HS-5 (cell line): ENCODE results near the gene FOXO3.

ENCODE experiments used
- DNase-seq: peaks from one replicate; pipeline ENCODE4 v3.0.0-alpha.2; 2012; ENCODE audit warnings: low read depth

FOXO3 gene

DNA sequence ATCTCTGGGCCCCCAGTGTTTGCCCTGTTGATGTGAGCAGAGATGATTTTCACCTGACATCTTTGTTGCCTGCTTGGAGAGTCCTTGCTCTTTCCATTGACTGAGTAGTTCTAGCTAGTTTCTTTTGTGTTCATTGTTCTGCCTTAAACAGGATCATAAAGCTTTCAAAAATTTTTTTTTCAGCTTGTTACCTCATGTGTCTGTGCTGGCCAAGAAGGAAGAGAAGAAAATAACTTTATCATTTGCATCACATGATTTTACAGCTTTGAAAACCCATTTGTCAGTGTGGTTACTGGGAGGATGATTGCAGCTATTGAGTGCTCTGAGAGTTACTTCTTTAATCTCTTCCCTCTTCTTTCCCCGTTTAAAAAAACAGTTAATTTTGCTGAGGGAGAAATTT lies 16.0 kb downstream of the FOXO3 start:
- no peak for DNase-seq

DNA sequence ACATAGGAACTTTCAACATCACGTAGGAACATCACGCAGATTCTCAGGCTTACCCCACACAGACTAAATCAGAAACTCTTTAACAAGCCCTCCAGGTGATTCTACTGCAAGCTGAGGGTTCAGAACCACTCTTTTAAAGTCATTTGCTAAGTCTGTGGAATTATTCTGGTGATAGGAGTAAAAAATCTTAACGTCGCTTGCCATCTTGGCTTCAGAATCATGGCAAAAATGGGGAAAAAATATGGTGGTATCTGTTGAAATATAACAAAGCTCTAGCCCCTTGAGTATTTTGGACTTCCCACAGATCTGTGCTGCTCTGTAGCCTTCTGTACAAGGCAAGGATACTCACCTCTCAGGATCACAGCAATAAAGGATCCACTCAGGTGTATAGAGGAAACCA lies 17.4 kb downstream of the FOXO3 start:
- DNase-seq: no peak

DNA sequence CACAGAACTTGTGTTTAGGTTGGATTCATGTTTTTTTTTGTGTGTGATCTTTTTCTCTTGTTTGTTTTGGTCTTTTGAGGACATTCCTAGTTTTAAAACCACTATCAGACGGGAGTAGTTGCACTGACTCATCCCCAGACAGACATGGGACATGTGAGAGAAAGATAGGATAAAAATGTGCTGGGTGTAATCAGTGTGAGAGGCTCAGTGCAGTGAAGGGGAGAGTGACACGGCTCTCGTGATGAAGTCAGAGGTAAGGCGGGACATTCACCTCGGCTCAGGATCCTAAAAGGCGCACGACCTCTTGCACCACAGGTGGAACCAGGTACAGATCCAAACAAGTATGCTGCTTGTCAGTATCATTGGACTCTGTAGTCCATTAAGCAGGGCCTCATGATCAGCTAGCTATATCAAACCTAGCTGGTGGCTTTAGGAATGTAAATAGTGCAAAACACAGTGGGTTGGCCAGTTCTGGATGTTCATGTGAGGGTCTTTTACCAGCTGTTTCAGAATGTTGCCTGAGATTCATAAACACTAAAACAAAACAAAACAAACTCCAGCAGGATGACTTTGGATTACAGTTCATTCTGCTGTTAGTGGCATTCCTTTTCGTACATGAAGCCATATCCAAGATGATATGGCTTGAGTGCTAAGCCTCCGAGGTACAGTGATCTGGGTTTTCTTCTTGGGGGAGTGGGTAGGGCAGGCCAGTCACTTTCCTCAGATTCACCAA lies 18.0 kb downstream of the FOXO3 start:
- no peak for DNase-seq

DNA sequence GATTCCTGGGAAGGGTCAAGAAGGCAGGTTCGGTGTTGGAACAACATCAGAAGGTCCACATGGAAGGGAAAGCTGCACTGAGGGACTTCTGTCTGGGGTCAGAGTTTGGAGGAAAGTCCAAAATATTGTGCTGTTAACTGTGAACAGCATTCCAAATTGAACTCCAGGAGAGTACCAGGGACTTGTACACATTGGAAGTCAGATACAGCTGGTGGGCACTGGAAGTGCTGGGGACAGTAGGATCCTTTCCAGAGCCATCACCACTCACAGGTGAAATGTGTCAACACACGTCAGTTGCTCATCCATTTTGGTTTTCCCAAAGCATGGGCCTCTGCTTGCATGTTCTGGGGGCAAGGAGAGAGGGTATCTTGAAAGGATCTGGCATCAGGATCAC lies 18.6 kb downstream of the FOXO3 start:
- DNase-seq: no peak

DNA sequence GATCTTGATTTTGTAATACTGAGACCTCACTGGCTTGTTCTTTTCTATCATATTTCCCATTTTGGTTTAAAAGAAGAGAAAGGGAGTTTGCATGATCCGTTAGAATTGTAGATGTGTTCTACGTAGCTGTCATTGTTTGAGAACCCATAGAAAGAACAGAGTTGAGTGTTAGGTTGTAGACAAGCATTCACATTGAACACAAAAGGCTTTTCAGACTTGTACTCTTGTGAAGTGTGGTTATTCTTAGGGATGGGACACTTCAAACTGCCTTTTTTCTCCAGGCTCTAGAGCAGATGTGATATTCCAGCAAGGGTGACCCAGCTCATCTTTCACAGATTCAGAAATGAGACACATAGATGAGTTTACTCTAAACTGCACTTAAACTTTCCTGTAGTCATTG lies 19.9 kb downstream of the FOXO3 start:
- DNase-seq: no peak

DNA sequence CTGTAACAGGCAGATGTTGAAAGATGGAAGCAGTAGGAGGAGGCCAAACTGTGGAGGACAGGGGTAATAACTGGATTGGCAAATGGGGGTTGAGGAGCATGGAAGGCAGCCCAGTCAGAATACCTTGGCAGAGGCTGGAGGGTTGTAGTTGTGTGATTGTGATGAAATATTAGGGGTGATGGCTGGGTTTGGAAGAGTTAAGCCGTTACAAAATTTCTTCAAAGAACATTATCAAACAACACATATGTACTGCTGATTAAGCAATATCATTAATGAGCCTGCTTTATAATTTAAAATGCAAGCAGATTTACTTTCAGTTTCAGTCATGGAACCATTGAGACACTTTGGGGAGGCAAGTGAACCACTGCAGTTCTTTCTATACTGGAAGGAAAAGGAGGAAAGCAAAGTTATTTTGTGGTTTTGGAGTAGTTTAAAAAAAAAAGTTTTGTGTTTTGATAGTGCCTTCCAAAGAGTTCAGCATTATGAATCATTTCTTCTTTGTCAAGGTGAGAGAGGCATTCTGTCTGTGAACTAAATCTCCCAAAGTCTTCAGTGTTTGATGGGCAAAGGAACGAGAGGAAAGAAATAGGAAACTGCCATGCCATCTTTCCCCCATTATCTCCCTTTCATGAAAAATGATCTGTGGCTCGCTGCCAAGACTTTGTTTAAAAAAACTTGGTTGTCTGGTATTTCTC lies 20.7 kb downstream of the FOXO3 start:
- DNase-seq: no peak

DNA sequence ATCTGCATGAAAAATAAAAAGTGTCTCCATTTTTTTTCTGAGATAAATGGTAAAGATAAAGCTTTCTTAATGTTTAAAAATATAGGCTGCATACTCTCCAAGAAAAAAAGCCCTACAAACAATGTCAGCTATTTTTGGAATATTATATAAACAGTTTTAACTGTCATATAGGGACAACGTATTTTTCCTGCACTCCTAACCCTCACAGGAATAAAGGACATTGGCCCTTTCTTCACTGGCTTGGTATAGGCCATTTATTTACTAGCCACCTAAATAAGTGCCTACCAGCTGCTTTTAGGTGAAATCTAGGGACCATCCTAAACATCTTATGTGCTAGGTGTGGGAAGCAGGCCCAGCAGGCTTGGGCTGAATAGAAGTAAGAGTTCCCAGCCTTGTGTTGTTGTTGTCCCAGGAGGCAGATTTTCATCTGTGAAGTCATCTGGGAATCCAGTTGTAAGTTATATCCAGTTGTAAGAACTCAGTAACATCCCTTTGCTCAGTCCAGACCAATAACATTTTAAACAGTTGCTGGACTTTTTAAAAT lies 21.3 kb downstream of the FOXO3 start:
- no peak for DNase-seq

DNA sequence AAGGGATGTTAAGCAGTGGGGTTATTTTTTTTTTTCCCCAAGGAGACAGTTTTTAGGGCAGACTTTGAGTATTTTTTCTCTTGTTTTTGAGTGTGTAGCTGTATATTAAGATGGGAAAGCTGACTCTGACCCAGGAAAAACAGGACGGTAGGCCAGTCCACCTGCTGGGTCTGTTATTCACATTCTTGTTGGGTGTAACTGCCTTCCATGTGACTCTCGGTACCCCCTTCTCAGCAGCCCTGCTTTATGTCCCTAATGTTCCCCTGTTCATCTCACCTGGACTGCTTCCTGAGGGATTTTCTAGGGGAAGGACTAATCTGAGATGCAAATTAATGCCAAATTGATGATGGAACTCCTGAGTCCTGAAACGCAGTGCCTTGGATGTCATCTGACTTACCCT lies 21.9 kb downstream of the FOXO3 start:
- DNase-seq: no peak

DNA sequence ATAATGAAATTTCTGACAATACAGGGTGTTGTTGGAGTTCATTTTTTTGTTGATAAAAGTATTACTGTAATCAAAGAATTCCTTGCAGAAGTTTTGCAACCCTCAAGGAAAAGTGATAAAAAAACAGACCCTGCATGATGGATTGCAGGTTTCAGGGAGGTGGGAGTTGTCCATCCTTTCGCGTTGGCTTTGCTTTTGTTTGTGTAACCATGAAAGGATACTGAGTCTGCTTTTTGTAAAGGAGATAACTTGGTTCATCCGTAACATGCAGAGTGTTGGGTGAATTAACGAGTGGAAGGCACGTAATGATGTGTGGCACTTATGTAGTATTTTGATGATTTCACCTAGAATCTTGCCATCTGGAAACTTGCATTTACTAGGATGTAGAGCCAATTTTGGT lies 23.6 kb downstream of the FOXO3 start:
- no peak for DNase-seq

DNA sequence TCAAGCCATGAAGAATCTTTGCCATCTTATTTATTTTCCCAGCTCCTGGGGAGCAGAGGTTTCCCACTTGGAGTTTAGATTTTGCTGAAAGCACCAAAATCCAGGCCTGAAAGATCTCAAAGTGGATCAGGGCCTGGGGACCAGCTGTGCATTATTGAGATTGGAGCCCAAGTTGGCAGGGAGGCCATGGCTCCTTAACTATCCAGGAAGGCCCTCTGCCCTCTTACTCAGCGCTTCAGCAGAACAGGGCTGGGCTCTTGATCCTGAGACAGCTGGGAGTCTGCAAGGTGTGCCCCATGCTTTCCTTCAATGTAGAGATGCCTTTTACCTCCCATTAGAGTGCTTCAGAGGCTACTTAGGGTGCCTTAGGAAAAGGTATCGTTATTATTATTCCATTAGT lies 24.6 kb downstream of the FOXO3 start:
- no peak for DNase-seq

DNA sequence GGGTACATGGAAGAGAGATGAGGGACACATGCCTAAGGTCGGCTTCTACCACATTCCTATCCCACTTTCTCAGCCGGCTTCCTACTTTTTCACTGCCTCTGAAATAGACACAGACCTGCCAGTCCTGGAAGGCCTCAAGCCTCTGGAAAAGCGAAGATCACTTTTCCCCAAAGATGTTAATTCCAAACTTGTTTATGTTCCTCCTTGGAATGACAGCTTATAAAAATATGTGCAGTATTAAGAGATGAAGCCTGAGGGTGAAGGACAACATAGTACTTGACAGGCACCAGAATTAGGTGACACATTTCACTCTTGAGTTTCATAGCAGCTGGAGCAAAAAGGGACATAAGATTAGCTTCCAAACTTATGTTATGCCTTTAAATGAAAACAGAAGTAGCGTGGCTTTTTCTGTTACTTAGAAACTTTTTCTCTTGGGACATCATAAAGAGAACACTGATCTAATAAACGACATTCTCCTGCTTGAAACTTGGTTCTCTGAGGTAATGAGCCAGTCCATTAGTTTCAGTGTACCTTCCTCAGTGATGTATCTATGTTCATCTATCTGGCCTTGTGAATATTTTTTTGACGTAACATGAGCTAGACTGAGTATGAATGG lies 25.3 kb downstream of the FOXO3 start:
- no peak for DNase-seq

DNA sequence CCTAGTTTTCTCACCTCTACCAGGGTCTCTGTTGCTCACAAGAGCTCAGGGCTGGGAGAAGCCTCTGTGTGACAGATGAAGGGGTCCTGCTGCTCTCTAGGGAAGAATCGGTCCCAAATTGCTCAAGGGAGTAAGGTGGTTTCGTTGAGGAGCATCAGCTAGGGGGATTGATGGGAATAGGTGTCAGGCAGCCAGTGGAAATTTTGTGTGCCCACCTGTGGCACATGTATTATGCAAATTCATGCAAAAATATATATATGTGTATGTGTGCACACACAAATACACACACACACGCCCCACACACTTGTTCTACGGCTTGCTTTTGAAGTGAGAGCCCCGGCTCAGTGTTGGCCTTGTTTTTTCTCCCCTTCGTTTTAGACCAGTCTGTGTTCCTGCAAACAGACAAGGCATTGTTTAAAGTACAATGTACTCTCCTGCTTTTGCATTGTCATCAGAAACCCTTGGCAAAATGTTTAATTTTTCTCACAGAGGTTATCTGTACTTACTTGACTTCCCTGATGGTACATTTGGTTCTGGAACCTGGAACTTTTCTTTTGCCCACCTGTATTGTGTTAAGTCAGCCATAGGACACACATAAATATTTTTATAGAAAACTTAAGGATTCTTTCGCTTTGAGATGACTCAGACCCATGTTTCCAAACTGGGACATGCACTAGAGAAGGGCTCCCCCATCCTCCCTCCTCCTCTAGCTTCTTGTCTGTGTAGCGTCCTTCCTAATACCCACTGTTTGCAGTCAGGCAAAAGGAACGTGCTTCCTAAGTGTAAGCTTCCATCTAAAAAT lies 26.7 kb downstream of the FOXO3 start:
- no peak for DNase-seq

DNA sequence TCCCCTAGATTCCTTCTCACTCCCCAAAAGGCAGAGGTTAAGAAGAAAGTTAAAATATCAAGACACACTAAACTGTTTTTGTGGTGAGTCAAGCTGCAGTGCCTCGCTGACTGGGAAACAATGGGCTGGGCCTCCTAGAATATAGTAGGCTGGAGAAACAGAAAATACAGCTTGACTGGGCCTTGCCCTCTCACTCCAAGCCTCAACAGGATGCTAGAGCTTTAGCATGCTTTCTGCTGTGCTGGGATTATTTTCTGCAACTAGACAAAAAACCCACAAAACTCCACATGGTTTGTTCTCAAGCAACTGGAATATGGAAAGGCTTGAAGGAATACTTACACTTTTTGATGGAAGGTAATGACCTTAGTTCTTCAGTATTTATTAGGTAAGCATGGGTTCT lies 27.9 kb downstream of the FOXO3 start:
- no peak for DNase-seq

DNA sequence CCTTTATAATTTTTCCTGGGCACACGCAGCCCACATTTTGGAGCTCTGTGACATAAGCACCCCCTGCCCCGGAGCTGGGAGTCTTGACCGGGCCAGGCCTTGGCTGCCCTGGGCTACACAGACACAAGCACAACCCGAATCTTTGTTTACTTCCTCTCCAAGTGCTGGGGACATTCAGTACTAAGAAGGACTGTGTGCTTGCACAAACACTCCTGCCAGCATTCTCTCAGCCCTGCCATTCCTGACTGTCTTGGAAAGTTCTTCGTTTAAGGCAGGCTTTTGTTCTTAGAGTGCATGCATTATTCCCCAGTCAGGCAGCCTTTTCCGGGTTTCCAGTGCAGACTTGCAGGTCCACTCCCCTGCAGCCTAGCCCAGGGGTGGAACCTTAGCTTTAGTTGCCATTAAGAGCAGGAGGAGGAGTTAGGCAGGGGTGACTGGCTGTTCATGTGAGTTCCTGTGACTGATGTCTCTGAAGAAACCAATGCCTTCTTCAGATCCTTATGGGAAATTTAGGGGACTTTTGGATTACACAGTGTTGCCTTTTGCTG lies 28.6 kb downstream of the FOXO3 start:
- DNase-seq: no peak

DNA sequence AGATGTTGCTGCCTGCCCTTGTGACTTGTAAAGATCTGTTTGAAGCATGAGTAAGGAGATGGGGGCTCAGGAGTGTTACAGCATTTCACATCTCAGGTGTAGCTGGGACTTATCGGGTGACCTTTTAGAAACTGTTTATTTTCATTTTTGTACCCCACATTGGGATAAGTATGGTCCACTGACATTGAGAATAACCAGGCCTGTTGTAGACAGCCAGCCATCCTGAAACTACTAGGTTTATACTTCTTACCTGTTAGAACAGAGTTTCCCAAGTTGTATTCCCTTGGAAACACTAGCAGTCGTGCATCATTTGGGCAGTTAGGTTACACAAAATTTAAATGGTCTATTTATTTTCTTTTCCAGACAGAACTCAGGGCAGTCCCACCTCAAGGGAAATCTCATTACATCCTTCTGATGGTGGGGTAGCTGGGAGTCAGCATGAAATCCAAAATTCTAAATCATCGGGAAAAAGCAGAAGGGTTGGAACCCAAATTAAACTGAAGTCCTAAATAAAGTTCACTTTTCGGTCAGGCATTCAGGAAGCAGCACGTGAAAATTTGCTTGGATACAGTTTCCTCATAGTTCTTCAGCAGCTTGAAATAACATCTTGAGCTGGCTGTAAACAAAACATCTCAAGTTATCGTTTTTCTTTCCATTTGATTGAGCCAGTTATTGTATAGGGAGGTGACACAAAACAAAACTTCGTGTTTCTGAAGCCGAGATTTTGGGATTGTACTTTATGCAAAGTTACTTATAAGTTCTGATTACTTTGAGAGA lies 30.5 kb downstream of the FOXO3 start:
- no peak for DNase-seq

DNA sequence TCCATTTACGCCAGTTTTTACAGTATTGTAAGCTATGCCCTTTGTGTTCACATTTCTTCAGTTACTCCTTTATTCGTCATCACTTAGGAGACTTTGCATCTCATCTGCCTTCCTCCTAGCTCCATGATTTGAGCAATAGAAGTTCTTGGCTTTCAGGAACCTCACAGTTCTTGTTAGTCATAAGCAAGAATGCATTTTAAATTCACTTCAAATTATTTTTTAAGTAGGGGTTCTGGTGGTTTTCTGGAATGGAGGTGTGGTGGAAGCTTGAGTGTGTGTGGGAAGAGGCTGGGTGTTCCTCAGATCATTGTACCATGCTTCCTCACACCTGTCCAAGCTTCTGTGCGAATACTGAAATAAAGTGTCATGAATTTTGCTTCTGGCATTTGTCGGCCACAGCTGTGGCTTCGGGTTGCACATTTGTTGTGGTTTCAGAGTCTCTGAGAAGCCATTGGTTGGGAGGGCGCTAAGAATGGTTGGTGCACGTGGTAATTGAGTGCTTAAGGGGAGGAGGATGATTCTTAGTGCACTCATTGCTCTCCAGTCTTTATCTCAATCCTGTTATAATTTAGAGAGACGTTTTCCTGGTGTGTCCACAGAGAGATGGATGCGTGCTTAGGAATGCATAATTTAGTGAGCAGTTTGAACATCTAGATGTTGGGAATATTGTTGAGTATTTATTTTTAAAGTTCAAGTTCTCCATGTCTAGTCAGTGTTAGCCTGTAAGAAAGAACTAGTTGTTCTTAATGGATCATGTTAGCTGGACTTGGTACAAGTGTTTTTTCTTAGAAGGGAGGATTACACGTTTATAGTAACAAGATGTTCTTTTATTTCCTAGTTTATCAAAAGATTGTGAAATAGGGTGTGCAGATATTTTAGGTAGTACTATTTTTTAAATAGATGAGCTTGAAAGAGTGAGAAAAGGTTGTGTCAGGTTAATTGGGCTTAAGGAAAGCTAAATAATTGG lies 31.9 kb downstream of the FOXO3 start:
- DNase-seq: no peak

DNA sequence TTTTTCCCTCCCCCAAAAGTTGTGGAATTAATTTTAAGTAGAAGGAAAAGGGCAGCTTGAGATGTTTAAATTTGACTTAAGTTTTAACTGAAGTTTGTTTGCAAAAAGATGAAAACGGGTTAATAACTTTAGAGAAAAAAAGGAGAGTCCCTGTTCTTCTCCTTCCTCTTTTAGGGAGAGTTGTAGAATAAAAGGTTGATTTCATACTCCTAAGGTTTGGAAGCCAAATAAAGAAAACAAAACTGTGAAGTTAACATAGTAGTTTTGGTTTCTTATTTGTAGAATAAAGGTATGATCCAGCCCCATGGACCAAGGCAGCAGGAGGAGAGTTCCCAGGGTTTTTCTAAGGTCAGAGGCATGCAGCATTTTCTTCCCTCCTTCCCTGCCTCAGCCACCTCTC lies 33.4 kb downstream of the FOXO3 start:
- no peak for DNase-seq

DNA sequence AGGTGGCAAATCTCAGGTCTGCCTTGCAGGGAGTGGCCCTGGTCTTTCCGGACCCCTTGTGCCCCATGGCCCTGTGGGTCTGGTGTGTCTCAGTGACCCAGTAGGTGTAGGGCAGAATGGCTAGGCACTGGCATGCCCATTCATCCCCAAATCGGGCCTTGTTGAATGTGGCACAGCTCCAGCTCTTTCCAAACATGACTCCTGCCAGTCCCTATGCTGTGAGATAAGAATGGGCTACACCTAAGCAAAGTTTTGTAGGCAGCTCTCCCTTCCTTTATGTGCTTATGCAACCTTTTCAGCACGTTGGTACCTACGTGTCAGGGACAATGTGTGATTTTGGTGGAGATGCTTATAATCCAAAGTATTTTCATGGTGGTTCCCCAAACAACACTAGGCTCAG lies 33.9 kb downstream of the FOXO3 start:
- no peak for DNase-seq

DNA sequence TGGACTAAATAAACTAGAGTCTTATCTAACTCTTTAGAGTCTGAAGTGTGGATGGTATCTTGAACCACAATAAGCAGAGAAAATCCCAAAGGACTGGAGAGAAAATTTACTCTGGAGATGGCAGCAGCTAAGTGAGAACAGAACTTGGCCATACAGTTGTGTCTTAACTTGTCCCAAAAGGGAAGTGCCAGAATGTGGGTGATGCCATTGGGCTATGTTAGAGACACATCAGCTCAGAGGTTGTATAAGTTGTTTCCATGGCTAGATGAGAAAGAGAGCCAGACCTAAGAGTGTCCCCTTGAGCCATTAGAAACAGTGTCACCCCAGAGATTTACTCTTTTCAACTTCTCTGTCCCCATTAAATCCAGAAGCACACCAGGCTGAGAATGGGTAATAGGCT lies 36.2 kb downstream of the FOXO3 start:
- DNase-seq: no peak
